ENCODE data around the gene THRA.
A peak's percentile ranks its signal among the peaks of the same experiment; 100 is the strongest.

Gene THRA

GRCh38 chr17:40062329-40063186 is at the start of gene THRA:
Gene THRA (plus strand): TSS chr17:40062965. CDS start chr17:40074489, 11,524 bp downstream.
- Histone ChIP-seq H3K36me3 (no peaks in the 10 kb centered on the region), H3K4me1 (peaks cover 54% of the 10 kb centered on the region), H3K9ac (peak within 1 kb of the TSS; percentile 96), H3K27ac (peak within 1 kb of the TSS; percentile 96), H3K4me2 (peak within 1 kb of the TSS; percentile 100), H4K20me1 (no peaks in the 10 kb centered on the region; the same call in 1 of the 2 replicates), H3K27me3 (no peaks in the 10 kb centered on the region), H3K4me3 (peak within 1 kb of the TSS; percentile 100), H3K9me3 (no peaks in the 10 kb centered on the region)
- TF ChIP-seq Cebpa-rat (IDR thresholded peaks at IDR 0.05), result no peak

DNA sequence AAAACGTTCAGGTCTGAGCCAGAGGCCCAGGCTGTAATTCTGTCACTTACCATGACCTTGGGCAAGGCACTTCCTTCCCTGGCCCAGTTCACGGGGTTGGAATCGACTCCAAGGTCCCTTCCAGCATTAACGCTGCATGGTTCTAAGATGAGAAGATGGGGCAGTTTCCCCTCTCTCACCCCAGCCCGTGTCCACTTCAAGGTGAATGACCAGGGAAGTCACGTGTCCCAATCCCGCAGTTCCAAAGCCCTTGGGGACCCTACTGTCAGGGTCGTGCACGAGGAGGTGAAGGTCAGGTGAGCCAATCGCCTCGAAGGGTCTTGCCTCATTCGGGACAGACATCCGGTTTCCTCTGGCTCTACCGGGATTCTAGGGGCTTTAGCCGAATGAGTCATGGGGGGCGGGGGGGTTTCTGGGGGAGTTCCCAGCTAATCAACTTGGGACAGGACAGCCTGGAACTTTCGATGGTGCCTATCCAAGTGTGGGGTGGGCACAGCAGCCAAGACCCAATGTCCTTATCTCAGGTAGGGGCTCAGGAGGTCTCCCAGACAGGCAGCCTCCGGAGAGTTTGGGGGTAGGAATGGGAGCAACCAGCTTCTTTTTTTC is 48.3 kb upstream of the THRA start:
- no peak overlapping the region for H3K4me2 ChIP-seq
- H3K4me1 ChIP-seq, result peaks cover 14% of the 10 kb centered on the region
- H3K27ac ChIP-seq, result no peak overlapping the region
- peaks cover 15% of the 10 kb centered on the region for H3K36me3 ChIP-seq
- no peak for TF ChIP-seq Cebpa-rat (IDR thresholded peaks at IDR 0.05)
- no peak overlapping the region for H3K4me3 ChIP-seq
- no peak overlapping the region for H3K9ac ChIP-seq
- H3K27me3 ChIP-seq, result no peaks in the 10 kb centered on the region
- H3K9me3 ChIP-seq, result no peaks in the 10 kb centered on the region
- no peaks in the 10 kb centered on the region for H4K20me1 ChIP-seq

GRCh38 chr17:40015005-40015997 is 47.5 kb upstream of the THRA start, which contains the start of gene CSF3:
Gene CSF3 (plus strand): TSS chr17:40015440. CDS start chr17:40015475, 35 bp downstream.
- H3K4me1 ChIP-seq, result peaks cover 14% of the 10 kb centered on the region
- peak within 1 kb of the TSS; percentile 60 for H3K27ac ChIP-seq
- peak within 1 kb of the TSS; percentile 40; the same call in 1 of the 2 replicates for H3K9ac ChIP-seq
- no peaks in the 10 kb centered on the region for H4K20me1 ChIP-seq
- no peaks in the 10 kb centered on the region for H3K9me3 ChIP-seq
- peak within 1 kb of the TSS; percentile 57 for H3K4me2 ChIP-seq
- H3K36me3 ChIP-seq, result peaks cover 23% of the 10 kb centered on the region
- no peak within 1 kb of the TSS for H3K4me3 ChIP-seq
- no peaks in the 10 kb centered on the region for H3K27me3 ChIP-seq
- no peak for TF ChIP-seq Cebpa-rat (IDR thresholded peaks at IDR 0.05)

DNA sequence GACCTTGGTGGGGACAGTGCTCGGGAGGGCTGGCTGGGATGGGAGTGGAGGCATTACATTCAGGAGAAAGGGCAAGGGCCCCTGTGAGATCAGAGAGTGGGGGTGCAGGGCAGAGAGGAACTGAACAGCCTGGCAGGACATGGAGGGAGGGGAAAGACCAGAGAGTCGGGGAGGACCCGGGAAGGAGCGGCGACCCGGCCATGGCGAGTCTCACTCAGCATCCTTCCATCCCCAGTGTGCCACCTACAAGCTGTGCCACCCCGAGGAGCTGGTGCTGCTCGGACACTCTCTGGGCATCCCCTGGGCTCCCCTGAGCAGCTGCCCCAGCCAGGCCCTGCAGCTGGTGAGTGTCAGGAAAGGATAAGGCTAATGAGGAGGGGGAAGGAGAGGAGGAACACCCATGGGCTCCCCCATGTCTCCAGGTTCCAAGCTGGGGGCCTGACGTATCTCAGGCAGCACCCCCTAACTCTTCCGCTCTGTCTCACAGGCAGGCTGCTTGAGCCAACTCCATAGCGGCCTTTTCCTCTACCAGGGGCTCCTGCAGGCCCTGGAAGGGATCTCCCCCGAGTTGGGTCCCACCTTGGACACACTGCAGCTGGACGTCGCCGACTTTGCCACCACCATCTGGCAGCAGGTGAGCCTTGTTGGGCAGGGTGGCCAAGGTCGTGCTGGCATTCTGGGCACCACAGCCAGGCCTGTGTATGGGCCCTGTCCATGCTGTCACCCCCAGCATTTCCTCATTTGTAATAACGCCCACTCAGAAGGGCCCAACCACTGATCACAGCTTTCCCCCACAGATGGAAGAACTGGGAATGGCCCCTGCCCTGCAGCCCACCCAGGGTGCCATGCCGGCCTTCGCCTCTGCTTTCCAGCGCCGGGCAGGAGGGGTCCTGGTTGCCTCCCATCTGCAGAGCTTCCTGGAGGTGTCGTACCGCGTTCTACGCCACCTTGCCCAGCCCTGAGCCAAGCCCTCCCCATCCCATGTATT is 46.5 kb upstream of the THRA start:
- H4K20me1 ChIP-seq, result no peaks in the 10 kb centered on the region
- H3K4me2 ChIP-seq, result peak overlapping the region; percentile 57
- H3K4me3 ChIP-seq, result no peak overlapping the region
- no peaks in the 10 kb centered on the region for H3K27me3 ChIP-seq
- H3K9me3 ChIP-seq, result no peaks in the 10 kb centered on the region
- no peak for TF ChIP-seq Cebpa-rat (IDR thresholded peaks at IDR 0.05)
- peaks cover 33% of the 10 kb centered on the region for H3K36me3 ChIP-seq
- H3K27ac ChIP-seq, result peak overlapping the region; percentile 60
- peaks cover 14% of the 10 kb centered on the region for H3K4me1 ChIP-seq
- H3K9ac ChIP-seq, result peak overlapping the region; percentile 40; the same call in 1 of the 2 replicates

DNA sequence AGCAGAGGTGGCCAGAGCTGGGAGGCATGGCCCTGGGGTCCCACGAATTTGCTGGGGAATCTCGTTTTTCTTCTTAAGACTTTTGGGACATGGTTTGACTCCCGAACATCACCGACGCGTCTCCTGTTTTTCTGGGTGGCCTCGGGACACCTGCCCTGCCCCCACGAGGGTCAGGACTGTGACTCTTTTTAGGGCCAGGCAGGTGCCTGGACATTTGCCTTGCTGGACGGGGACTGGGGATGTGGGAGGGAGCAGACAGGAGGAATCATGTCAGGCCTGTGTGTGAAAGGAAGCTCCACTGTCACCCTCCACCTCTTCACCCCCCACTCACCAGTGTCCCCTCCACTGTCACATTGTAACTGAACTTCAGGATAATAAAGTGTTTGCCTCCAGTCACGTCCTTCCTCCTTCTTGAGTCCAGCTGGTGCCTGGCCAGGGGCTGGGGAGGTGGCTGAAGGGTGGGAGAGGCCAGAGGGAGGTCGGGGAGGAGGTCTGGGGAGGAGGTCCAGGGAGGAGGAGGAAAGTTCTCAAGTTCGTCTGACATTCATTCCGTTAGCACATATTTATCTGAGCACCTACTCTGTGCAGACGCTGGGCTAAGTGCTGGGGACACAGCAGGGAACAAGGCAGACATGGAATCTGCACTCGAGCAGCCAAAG is 45.2 kb upstream of the THRA start:
- no peak overlapping the region for H3K4me3 ChIP-seq
- no peaks in the 10 kb centered on the region for H3K27me3 ChIP-seq
- H3K9ac ChIP-seq, result no peak overlapping the region
- H3K27ac ChIP-seq, result peak overlapping the region; percentile 18; the same call in 1 of the 2 replicates
- H3K36me3 ChIP-seq, result peaks cover 46% of the 10 kb centered on the region
- no peaks in the 10 kb centered on the region for H4K20me1 ChIP-seq
- H3K4me2 ChIP-seq, result no peak overlapping the region
- peaks cover 14% of the 10 kb centered on the region for H3K4me1 ChIP-seq
- no peak for TF ChIP-seq Cebpa-rat (IDR thresholded peaks at IDR 0.05)
- no peaks in the 10 kb centered on the region for H3K9me3 ChIP-seq

- Histone ChIP-seq H3K27me3 (no peaks in the 10 kb centered on the region), H3K4me3 (no peak overlapping the region), H3K9me3 (no peaks in the 10 kb centered on the region), H3K27ac (peak overlapping the region; percentile 18; the same call in 1 of the 2 replicates), H3K36me3 (peaks cover 55% of the 10 kb centered on the region), H3K4me2 (no peak overlapping the region), H4K20me1 (no peaks in the 10 kb centered on the region), H3K9ac (no peak overlapping the region), H3K4me1 (peaks cover 14% of the 10 kb centered on the region)
- no peak for TF ChIP-seq Cebpa-rat (IDR thresholded peaks at IDR 0.05)
Measured at GRCh38 chr17:40018211-40019121, 44.3 kb upstream of the THRA start.

GRCh38 chr17:40019140-40019991 is 43.4 kb upstream of the THRA start:
- H3K4me3 ChIP-seq, result no peak overlapping the region
- no peak for TF ChIP-seq Cebpa-rat (IDR thresholded peaks at IDR 0.05)
- H3K9me3 ChIP-seq, result no peaks in the 10 kb centered on the region
- no peak overlapping the region for H3K9ac ChIP-seq
- peaks cover 14% of the 10 kb centered on the region for H3K4me1 ChIP-seq
- no peak overlapping the region for H3K27ac ChIP-seq
- peaks cover 64% of the 10 kb centered on the region for H3K36me3 ChIP-seq
- H3K4me2 ChIP-seq, result no peak overlapping the region
- H3K27me3 ChIP-seq, result no peaks in the 10 kb centered on the region
- H4K20me1 ChIP-seq, result no peaks in the 10 kb centered on the region

Measured in BLaER1 (cell line).